GM19328 (cell line): ENCODE results near the gene ASPHD1.
"Not testable (repeated sequence)": the region's sequence is repeated elsewhere in the genome, so short reads cannot be mapped to it uniquely, and the experiment has no call there.

Source experiments
- ATAC-seq: cut with Tn5 transposase; IDR thresholded peaks from one replicate; pipeline ENCODE4 v1.9.1; 2021; ENCODE audit warnings: mild to moderate bottlenecking, moderate library complexity; ENCODE audit not compliant: unreplicated experiment

The ASPHD1 gene

DNA sequence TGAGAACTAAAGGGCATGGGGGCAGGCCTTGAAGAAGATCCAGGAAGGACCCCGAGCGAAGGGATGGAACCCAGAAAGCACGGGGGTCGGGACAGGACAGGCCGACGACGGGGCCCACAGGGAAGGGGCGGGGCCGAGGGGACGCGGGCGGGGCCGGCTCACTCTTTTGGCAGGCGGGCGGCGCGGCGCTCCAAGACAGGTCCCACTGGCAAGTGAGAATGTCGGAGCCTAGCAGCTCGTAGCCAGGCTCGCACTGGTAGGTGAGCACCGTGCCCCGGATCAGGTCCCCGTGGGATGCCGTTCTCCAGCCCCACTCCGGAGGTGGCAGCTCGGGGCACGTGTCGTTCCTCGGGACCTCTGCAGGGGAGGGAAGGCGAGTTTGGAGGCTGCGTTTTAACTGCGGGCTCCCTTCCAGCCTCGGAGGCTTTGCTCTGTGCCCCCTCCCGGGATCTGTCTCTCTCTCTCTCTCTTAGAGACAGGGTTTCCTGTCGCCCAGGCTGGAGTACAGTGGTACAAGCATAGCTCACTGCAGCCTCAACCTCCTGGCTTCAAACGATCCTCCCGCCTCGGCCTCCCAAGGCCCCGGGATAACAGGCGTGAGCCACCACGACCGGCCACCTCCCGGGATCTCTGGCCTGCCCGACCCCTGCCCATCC, 23.6 kb upstream of the ASPHD1 start:
- ATAC-seq = no peak

- ATAC-seq = no peak
Measured at GRCh38 chr16:29877266-29877961, 22.9 kb upstream of the ASPHD1 start.

DNA sequence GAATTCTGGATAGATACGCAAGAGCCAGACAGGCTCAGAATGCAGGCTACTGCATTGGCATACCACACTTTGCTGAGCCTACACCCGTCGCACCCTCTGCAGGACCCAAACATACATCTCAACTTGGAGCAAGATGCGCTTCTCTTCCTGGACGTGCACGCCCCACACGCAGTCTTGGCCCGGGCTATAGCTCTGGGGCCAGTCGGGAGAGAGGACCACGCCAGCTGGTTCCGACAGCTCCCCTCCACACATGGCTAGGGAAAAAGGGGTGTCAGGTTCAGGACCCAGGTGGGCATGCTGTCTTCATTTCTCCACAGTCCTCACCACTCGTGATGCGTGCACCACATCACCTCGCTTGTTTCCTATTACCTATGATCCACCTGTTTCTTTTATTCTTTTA, 22.1 kb upstream of the ASPHD1 start:
- no peak for ATAC-seq

GRCh38 chr16:29881050-29881449, 19.2 kb upstream of the ASPHD1 start:
- ATAC-seq = no peak

- ATAC-seq = no peak
Measured at GRCh38 chr16:29883987-29884386, 16.3 kb upstream of the ASPHD1 start.

DNA sequence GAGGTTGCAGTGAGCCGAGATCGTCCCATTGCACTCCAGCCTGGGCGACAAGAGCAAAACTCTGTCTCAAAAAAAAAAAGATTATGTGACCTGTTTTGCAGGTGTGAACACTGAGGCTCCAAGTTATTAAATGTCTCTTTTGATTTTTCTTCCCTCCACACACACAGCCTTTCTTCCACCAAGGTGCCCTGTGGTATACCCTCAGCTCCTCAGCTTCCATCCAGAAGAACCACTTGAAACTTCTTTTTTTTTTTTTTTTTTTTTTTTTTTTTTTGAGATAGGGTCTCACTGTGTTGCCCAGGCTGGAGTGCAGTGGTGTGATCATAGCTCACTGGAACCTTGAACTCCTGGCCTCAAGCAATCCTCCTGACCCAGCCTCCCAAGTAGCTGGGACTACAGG, 10.9 kb upstream of the ASPHD1 start:
- not testable (repeated sequence) for ATAC-seq

DNA sequence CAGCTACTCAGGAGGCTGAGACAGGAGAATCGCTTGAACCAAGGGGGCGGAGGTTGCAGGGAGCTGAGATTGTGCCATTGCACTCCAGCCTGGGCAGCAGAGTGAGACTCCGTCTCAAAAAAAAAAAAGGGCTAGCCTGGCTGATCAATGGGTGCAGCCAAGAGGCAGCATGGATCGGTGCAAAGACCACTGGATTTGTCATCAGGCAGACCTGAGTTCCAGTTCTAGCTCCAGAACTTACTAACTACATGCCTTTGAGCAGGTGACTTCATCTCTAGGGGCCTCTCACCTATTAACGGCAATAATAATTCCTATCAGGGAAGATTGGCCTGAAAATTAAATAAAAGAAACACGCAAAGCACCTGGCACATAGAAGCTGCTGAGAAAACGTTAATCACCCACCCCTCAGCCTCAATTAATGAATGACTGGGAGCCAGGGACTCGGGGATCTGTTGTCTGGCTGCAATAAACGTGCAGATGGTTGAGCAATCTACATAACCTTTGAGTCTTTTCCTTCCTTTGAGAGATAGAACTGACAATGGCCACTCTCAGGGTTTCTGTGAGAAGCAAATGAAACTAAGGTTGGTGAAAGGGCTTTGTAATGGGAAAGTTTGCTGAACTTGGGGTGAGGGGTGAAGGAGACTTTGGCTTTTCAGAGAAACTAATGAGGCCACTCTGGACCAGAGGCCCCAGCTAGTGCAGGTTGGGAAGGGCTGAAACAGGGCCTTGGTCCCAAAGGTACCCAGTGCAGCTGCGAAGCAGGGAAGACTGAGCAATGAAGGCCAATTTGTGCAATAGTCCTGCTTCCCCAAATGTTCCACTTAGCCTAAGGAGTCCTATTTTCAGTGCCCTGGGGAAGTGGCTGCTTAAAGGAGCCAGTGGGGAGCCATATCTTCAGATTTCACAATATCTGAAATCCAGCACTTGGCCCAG, 8.5 kb upstream of the ASPHD1 start:
- ATAC-seq = no peak

- ATAC-seq = no peak
Measured at GRCh38 chr16:29892458-29892813, 7.9 kb upstream of the ASPHD1 start.

DNA sequence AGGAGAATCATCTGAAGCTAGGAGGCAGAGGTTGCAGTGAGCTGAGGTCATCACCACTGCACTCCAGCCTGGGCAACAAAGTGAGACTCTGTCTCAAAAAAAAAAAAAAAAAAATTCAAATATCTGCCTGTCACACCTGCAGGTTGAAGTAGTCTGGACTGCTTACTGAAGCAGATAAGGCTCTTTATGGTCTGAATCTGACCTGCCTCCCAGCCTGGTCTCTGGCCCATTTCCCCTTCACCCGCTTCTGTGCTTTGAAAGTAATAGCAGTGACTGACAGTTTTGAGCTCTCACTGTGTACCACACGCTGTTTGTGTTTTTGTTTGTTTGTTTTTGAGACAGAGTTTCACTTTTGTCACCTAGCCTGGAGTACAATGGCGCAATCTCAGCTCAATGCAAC, 6.7 kb upstream of the ASPHD1 start:
- no peak for ATAC-seq

GRCh38 chr16:29894352-29894751, 5.9 kb upstream of the ASPHD1 start:
- ATAC-seq = no peak

GRCh38 chr16:29896841-29897240, 3.4 kb upstream of the ASPHD1 start:
- ATAC-seq = no peak

DNA sequence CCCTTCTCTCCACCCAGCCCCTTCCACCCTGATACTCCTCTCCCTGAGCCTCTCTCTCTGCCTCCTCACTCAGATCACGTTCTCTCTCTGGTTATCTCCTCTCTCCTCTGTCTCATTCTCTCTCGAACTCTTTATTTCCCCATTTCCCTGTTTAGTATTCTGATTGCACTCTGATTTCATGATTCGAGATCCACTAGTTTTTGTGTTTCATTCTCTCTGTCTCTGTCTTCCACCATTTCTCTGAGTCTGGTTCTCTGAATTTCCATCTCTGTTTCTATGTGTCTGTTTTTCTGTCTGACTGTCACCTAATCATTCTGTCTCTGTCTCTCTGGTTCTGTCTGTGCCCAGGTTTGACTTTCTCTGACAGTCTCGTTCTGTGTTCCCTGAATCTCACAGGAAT, 3.0 kb upstream of the ASPHD1 start:
- ATAC-seq = no peak

DNA sequence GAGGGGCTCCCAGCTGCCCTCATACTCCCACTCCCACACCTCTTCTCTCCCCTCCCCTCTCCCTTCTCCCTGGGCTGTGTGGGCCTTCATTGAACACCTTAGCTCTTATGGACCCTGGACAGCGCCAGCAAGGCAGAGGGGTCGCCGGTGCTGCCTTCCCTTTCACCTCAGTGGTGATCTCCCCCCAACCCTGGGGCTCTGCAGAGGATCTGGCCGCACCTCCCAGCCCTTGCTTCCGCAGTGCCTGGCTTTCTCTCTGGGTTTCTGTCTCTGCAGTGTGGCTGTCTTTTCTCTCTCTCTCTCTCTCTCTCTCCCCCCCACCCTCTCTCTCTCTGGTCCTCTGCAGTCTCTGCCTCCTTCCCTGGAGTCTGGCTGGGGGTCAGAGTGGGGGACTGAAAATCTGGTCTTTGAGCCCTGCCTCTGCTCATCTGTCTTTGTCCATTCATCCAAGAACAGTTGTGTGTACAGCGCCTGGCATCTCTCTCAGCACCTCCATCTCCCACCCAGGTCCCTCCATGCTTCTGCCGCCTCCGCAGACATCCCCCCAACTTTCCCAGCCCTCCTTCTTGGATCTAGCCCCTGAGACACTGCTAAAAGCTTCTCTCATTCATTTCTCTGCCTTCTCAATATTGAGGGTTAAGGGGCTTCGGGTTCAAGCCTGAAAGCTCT, 2.0 kb upstream of the ASPHD1 start:
- no peak for ATAC-seq

GRCh38 chr16:29898804-29899515, 1.3 kb upstream of the ASPHD1 start:
- ATAC-seq = no peak

- no peak for ATAC-seq
Measured at GRCh38 chr16:29899516-29900101, 679 bp upstream of the ASPHD1 start, which contains the start of gene SEZ6L2. TSS of gene SEZ6L2 (minus strand) at chr16:29899550. CDS start at chr16:29899019, 531 bp downstream.

- no peak for ATAC-seq
Measured at GRCh38 chr16:29900888-29901606, 759 bp downstream of the ASPHD1 start.

- ATAC-seq = no peak
Measured at GRCh38 chr16:29901607-29901945, 1.3 kb downstream of the ASPHD1 start.

- no peak for ATAC-seq
Measured at GRCh38 chr16:29903590-29903989, 3.3 kb downstream of the ASPHD1 start.

GRCh38 chr16:29904947-29905346, 4.7 kb downstream of the ASPHD1 start:
- ATAC-seq = no peak

DNA sequence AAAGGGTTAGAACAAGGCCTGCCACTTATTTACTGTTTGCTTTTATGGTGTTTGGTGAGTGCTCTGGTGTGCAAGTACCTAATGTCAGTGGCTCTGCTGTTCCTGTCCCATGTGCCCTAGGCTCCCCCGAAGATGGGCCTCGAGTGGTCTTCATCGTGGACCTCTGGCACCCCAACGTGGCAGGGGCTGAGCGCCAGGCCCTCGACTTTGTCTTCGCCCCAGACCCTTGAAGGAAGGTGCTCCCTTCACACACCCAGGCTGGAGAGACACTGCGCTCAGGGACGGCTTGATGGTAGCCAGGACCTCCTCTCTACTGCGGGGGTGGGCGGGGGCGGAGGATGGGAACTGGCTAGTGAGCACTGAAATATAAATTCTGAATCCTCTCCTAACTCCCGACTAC, 5.4 kb downstream of the ASPHD1 start:
- no peak for ATAC-seq
